Lung (tissue), 12 donors: ENCODE measurements around the gene MYOZ3. TPM values are rescaled to one million over a fixed set of nuclear protein-coding genes. Genes with fewer than 3 reads are reported as not detected.
A peak's percentile ranks its signal among the peaks of the same experiment; 100 is the strongest.

Experiments used
- ATAC-seq: fragments of 200-7000 bp; cut with Tn5 transposase; one replicate; pipeline ENCODE4 v1.9.1; 2020; ENCODE audit warnings: moderate number of reproducible peaks; ENCODE audit not compliant: insufficient read depth, low FRiP score
- DNase-seq, 3 donors: peaks; one replicate each; pipeline ENCODE4 v3.0.0-alpha.2; 2013 to 2017
- H3K27ac ChIP-seq, 2 donors: one replicate each; pipeline ENCODE4 v1.5.1; 2013; ENCODE audit warnings: mild to moderate bottlenecking in 2 of 2, moderate library complexity in 2 of 2, control low read depth in 1 of 2, inconsistent platforms in 1 of 2, low read depth in 1 of 2, low read length in 1 of 2
- H3K27me3 ChIP-seq, 3 donors: one replicate each; pipeline ENCODE4 v1.5.1; 2013; ENCODE audit warnings: low read length in 2 of 3; ENCODE audit not compliant: control insufficient read depth in 3 of 3, insufficient read depth in 3 of 3
- H3K36me3 ChIP-seq, 4 donors: one replicate each; pipeline ENCODE4 v1.5.1; 2013; ENCODE audit warnings: low read length in 4 of 4, mild to moderate bottlenecking in 1 of 4, moderate library complexity in 1 of 4; ENCODE audit not compliant: control insufficient read depth in 4 of 4, insufficient read depth in 4 of 4
- H3K4me1 ChIP-seq, 5 donors: one replicate each; pipeline ENCODE4 v1.5.1; 2013; ENCODE audit warnings: low read length in 5 of 5, mild to moderate bottlenecking in 2 of 5, moderate library complexity in 1 of 5; ENCODE audit not compliant: control insufficient read depth in 5 of 5, insufficient read depth in 5 of 5
- H3K4me3 ChIP-seq: one replicate; pipeline ENCODE4 v1.5.1; 2013; ENCODE audit warnings: mild to moderate bottlenecking, control low read depth, moderate library complexity
- H3K9ac ChIP-seq, 2 donors: one replicate each; pipeline ENCODE4 v1.5.1; 2013; ENCODE audit warnings: low read length in 2 of 2, control low read depth in 1 of 2; ENCODE audit not compliant: insufficient read depth in 1 of 2
- H3K9me3 ChIP-seq, 4 donors: one replicate each; pipeline ENCODE4 v1.5.1; 2013; ENCODE audit warnings: low read length in 3 of 4, mild to moderate bottlenecking in 1 of 4, moderate library complexity in 1 of 4; ENCODE audit not compliant: control insufficient read depth in 4 of 4, insufficient read depth in 3 of 4
- WGBS, 2 donors: extraction: QIAGEN DNeasy Blood & Tissue Kit; methylation state at CpG; one replicate each; pipeline ENCODE4 v1.1.7; 2013; 5-methylcytosine and 5-hydroxymethylcytosine counted together
- polyA plus RNA-seq, 2 donors: library from polyadenylated mRNA; stranded (reverse); fragments of 200-250 nt; gene quantifications; one replicate each; pipeline ENCODE4 v1.2.1, GENCODE V29; 2013
- total RNA-seq, 2 donors: library from RNA; depleted of rRNA in 1 of 2; stranded (reverse); fragments of >200 nt in 1 of 2; gene quantifications; one replicate each; pipeline ENCODE4 v1.2.1, GENCODE V29; 2014 to 2021
- TF ChIP-seq, protein P1 (sequence below): IDR thresholded peaks from 2 replicates; pipeline ENCODE4 v1.5.1; 2012; ENCODE audit warnings: mild to moderate bottlenecking; ENCODE audit errors: control extremely low read depth, extremely low read depth
- donor health status: control.
- donor health status: control.
- donor health status: Bipolar disorder and iron deficiency.
- donor health status: healthy.
- donor health status: DM: yes; HTN: yes; CAD: no.

The MYOZ3 gene
- total and polyA plus RNA-seq, 4 donors: 0.39 to 2.4 (median 0.48) TPM

DNA sequence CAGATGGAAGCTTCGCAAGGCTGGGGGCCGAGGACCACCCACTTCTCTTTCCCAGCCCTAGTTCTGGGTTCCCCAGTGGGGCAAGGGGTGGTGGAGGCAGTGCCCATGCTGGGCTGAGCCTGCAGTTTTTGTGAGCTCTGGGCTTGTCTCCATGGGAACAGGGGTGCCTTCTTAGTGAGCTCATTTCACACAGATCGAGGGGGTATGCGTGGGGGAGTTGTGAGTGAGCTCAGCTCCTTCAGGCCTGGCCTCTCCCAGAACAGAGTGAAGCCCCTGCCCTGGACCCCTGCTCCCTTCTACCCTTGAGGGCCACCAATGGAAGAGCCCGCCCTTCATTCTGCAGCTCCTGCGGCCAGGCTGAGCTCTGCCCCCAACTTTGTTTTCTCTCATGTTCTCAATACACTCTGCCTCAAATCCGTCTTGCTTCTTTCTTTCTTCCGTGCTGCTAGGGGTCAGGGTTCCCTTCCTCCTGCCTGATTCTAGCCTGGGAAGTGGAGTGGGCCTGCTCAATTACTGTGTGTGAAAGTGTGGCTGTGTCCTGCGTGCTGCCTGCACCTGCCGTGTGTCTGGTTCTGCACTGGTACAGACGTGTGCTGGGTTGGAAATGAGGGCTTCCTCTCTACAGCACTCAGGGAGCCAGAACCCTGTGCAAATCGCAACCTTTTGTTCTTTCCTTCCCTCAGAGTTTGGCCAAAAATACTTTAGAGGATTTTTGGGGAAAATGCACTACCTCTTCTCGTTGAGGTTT lies 9.0 kb upstream of the MYOZ3 start:
- H3K27me3 ChIP-seq: no peaks in the 10 kb centered on the region
- no peak overlapping the region for H3K9ac ChIP-seq
- peaks cover 0 to 26% (median 9%) of the 10 kb centered on the region in 5 donors for H3K4me1 ChIP-seq
- H3K4me3 ChIP-seq: no peak overlapping the region
- no peaks in the 10 kb centered on the region for H3K9me3 ChIP-seq
- ATAC-seq (no peak), DNase-seq (no peak)
- H3K36me3 ChIP-seq: peaks cover 2 to 34% (median 21%) of the 10 kb centered on the region in 4 donors
- TF ChIP-seq, protein P1, sequence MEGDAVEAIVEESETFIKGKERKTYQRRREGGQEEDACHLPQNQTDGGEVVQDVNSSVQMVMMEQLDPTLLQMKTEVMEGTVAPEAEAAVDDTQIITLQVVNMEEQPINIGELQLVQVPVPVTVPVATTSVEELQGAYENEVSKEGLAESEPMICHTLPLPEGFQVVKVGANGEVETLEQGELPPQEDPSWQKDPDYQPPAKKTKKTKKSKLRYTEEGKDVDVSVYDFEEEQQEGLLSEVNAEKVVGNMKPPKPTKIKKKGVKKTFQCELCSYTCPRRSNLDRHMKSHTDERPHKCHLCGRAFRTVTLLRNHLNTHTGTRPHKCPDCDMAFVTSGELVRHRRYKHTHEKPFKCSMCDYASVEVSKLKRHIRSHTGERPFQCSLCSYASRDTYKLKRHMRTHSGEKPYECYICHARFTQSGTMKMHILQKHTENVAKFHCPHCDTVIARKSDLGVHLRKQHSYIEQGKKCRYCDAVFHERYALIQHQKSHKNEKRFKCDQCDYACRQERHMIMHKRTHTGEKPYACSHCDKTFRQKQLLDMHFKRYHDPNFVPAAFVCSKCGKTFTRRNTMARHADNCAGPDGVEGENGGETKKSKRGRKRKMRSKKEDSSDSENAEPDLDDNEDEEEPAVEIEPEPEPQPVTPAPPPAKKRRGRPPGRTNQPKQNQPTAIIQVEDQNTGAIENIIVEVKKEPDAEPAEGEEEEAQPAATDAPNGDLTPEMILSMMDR: no peak
- 82 to 83% methylated on average over 13 of the region's 13 CpGs for WGBS, 2 donors
- H3K27ac ChIP-seq: peak overlapping the region in 1 of 2 donors; percentile 12

DNA sequence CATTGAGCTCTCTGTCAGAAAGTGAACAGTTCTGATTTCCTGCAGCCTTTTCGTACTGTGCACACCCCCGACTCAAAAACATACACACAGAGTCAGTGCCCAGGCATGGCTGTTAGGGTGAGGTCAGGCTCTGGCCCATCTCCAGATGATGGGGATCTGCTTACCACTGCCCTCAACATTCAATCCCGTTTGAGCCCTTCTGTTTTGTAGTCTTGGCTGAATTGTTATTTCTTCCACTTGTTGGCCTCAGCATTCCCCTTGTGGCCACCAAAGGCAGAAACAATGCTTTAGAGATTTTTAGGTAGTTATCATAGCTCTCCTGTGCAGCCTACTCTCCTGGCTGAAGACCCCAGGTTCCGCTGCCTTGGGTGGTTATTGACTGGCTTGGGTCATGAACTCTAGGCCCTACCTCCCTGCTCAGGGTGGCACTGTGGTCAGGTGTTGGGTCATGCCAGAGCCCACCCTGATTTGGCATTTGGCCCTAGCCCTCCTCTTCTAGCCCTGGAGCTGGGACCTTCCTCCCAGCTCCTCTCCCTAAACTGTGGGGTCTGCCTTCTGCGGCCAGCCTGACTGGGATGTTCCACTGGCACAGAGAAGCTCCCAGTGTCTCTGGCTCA lies 7.8 kb upstream of the MYOZ3 start:
- DNase-seq: no peak

DNA sequence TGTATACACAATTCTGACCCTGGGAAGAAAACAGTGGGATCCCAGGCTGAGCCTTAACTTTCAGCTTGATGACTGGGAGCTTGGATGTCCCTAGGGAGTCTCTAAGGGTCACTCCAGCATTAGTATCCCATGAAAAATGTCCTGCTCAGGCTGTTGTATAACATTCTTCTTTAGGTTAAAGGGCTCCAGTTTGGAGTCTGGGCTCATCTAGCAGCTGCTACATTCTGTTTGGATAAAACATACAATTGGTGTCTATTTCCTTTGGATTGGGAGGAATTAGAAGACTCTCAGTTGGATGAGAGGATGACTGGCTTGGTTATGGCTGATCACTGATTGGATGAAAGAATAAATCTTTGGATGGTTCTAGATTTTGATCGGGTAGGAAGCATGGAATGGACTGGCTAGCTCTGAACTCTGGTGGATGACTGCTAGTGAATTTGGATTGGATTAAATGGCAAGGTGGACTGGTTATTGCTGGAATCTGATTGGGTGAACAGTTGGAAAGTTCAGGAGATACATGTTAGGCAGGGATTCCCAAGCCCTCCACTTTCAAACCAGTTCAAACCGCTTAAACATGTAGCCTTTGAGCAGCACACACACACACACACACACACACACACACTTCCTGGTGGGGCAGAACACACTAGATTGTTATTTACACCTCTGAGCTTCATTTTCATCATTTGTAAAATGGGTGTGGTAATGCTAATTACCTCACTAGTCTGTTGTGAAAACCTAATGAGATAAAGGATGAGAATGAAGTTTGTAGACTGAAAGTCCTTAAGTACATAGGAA lies 7.1 kb upstream of the MYOZ3 start:
- Histone ChIP-seq H3K27ac (peak overlapping the region in 1 of 2 donors; percentile 50), H3K36me3 (peaks cover 0 to 23% (median 17%) of the 10 kb centered on the region in 4 donors), H3K4me1 (peaks cover 0 to 27% (median 9%) of the 10 kb centered on the region in 5 donors), H3K9ac (no peak overlapping the region), H3K4me3 (no peak overlapping the region), H3K27me3 (no peaks in the 10 kb centered on the region), H3K9me3 (no peaks in the 10 kb centered on the region)
- TF ChIP-seq, protein P1: no peak
- ATAC-seq (no peak), DNase-seq (no peak)
- WGBS, 2 donors: 79 to 82% methylated on average over 2 of the region's 2 CpGs

More for the DNA sequence above, 7.8 kb upstream of the MYOZ3 start:
- Histone ChIP-seq H3K9ac (peak overlapping the region in 1 of 2 donors; percentile 13), H3K4me1 (peaks cover 0 to 27% (median 9%) of the 10 kb centered on the region in 5 donors), H3K27ac (peak overlapping the region in 1 of 2 donors; percentile 50), H3K9me3 (no peaks in the 10 kb centered on the region), H3K27me3 (no peaks in the 10 kb centered on the region), H3K36me3 (peaks cover 2 to 30% (median 21%) of the 10 kb centered on the region in 4 donors), H3K4me3 (no peak overlapping the region)
- WGBS, 2 donors: 71 to 81% methylated on average over 5 of the region's 5 CpGs
- ATAC-seq: no peak
- TF ChIP-seq, protein P1: no peak
